ENCODE data around the gene PGD. TPM values are rescaled to one million over a fixed set of nuclear protein-coding genes. Genes with fewer than 3 reads are reported as not detected.
"Not testable (repeated sequence)": the region's sequence is repeated elsewhere in the genome, so short reads cannot be mapped to it uniquely, and the experiment has no call there.

Gene PGD
- total and polyA plus RNA-seq, 2 of the 13 experiments (the other 11 are each of a cell fraction or from before 2014, with no cell fraction given) = 64.8 to 210 TPM

DNA sequence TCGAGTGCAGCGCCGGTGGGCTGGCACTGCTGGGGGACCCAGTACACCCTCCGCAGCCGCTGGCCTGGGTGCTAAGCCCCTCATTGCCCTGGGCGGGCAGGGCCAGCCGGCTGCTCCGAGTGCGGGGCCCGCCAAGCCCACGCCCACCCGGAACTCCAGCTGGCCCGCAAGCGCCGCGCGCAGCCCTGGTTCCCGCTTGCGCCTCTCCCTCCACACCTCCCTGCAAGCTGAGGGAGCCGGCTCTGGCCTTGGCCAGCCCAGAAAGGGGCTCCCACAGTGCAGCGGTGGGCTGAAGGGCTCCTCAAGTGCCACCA, 27.6 kb downstream of the PGD start:
- DNase-seq (ENCODE audit: low spot score); intact Hi-C loops (cut with micrococcal nuclease; ENCODE audit: unreplicated experiment); ATAC-seq; H3K9ac ChIP-seq (ENCODE audit: insufficient read depth, low read depth, low read length); H3K9me3 ChIP-seq (ENCODE audit: low read length); H2AFZ ChIP-seq (ENCODE audit: low read length); H3K79me2 ChIP-seq (ENCODE audit: insufficient read depth, low read length); H3K27me3 ChIP-seq (ENCODE audit: control insufficient read depth in 1 of 2, insufficient read depth in 2 of 2, low read length in 2 of 2); H3K27ac ChIP-seq (ENCODE audit: extremely low read length, insufficient read depth, low read length); H4K20me1 ChIP-seq (ENCODE audit: insufficient read depth, low read length); H3K4me2 ChIP-seq (ENCODE audit: low read depth, low read length); FAIRE-seq; H3K4me3 ChIP-seq (replicated peaks in 1 of 3; ENCODE audit: insufficient read depth in 1 of 3, low read depth in 2 of 3, low read length in 3 of 3); BruUV-seq (replicated peaks); H3K36me3 ChIP-seq (replicated peaks in 1 of 2; ENCODE audit: control insufficient read depth in 1 of 2, insufficient read depth in 2 of 2, low read length in 2 of 2): not testable (repeated sequence)
- peaks cover 32% of the 10 kb centered on the region for H3K4me1 ChIP-seq (ENCODE audit: insufficient read depth, low read length)
- in situ Hi-C loops (cut with HindIII; ENCODE audit: extremely low pct_ligation_motif_present, low pct_unique_long_range_greater_than_20kb) = loop anchor here (5.0 kb wide), 1 partner anchor 49 kb away; no protein-coding TSS in a partner anchor
- CTCF ChIA-PET (ENCODE audit: low intra/inter-chr PET ratio, low total read pairs) = interaction anchor here (4.5 kb wide), 1 partner anchor 48 kb away, joined by 46 read pairs; no protein-coding TSS in a partner anchor
- 90% methylated on average over 2 of the region's 21 CpGs for WGBS (ENCODE audit: low lambda C conversion rate)
- POLR2A ChIA-PET = interaction anchor here (0.9 kb wide), 1 partner anchor 38 kb away, joined by 3 read pairs; no protein-coding TSS in a partner anchor

DNA sequence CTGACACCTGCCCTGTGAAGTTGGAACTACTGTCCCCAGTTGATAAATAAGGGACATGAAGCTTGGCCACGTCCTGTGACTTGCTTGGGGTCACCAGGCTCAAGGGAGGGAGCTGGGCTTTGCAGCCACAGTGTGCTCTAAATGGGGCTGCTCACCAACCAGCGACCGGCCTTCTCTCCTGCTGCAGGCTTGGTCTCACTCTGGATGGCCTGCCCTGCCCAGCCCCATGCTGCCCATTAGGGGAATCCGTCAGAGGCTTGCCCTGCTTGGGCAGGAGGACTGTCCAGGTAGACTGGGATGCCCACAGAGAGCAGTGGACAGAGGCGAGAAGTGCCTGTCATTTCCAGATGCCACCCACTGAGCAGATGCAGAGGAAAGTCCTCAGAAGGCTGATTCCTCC, 30.1 kb downstream of the PGD start:
- 20% methylated on average over 1 of the region's 5 CpGs for WGBS (ENCODE audit: low lambda C conversion rate)
- ChIA-PET CTCF (ENCODE audit: low intra/inter-chr PET ratio, low total read pairs) (interaction anchor here (1.4 to 4.5 kb wide), 3 partner anchors 51 to 66 kb away, joined by 5 to 46 read pairs (median 9); no protein-coding TSS in a partner anchor), POLR2A (interaction anchor here (2.1 kb wide), 1 partner anchor 30 kb away, joined by 8 read pairs; the partner anchor contains the start of gene PGD)
- Histone ChIP-seq H3K27me3 (ENCODE audit: control insufficient read depth in 1 of 2, insufficient read depth in 2 of 2, low read length in 2 of 2) (no peaks in the 10 kb centered on the region), H3K9ac (ENCODE audit: insufficient read depth, low read depth, low read length) (no peak overlapping the region), H3K4me3 (replicated peaks in 1 of 3; ENCODE audit: insufficient read depth in 1 of 3, low read depth in 2 of 3, low read length in 3 of 3) (no peak overlapping the region), H3K9me3 (ENCODE audit: low read length) (no peaks in the 10 kb centered on the region), H2AFZ (ENCODE audit: low read length) (no peak overlapping the region), H3K36me3 (replicated peaks in 1 of 2; ENCODE audit: control insufficient read depth in 1 of 2, insufficient read depth in 2 of 2, low read length in 2 of 2) (no peaks in the 10 kb centered on the region), H3K4me2 (ENCODE audit: low read depth, low read length) (no peak overlapping the region), H3K27ac (ENCODE audit: extremely low read length, insufficient read depth, low read length) (no peak overlapping the region), H3K4me1 (ENCODE audit: insufficient read depth, low read length) (peaks cover 57% of the 10 kb centered on the region), H4K20me1 (ENCODE audit: insufficient read depth, low read length) (no peaks in the 10 kb centered on the region), H3K79me2 (ENCODE audit: insufficient read depth, low read length) (peaks cover 5% of the 10 kb centered on the region)
- no peak for ATAC-seq
- intact Hi-C loops (cut with micrococcal nuclease; ENCODE audit: unreplicated experiment) = loop anchor here (1.0 to 2.0 kb wide), 2 partner anchors 52 to 218 kb away; partner anchors contain the start of gene KIF1B
- no peak for FAIRE-seq
- TF ChIP-seq, protein P1, sequence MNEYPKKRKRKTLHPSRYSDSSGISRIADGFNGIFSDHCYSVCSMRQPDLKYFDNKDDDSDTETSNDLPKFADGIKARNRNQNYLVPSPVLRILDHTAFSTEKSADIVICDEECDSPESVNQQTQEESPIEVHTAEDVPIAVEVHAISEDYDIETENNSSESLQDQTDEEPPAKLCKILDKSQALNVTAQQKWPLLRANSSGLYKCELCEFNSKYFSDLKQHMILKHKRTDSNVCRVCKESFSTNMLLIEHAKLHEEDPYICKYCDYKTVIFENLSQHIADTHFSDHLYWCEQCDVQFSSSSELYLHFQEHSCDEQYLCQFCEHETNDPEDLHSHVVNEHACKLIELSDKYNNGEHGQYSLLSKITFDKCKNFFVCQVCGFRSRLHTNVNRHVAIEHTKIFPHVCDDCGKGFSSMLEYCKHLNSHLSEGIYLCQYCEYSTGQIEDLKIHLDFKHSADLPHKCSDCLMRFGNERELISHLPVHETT (CRISPR knock-in tag; conservative IDR thresholded peaks at IDR 0.05) = no peak
- TF ChIP-seq, protein P2, sequence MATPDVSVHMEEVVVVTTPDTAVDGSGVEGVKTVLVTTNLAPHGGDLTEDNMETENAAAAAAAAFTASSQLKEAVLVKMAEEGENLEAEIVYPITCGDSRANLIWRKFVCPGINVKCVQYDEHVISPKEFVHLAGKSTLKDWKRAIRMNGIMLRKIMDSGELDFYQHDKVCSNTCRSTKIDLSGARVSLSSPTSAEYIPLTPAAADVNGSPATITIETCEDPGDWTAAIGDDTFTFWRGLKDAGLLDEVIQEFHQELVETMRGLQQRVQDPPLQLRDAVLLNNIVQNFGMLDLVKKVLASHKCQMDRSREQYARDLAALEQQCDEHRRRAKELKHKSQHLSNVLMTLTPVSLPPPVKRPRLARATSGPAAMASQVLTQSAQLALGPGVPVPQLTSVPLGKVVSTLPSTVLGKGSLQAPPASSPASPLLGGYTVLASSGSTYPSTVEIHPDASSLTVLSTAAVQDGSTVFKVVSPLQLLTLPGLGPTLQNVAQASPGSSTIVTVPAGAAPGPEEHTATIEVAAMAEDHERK (CRISPR knock-in tag; IDR thresholded peaks at IDR 0.05; ENCODE audit: low read depth) = no peak
- no TSS peak for BruUV-seq (replicated peaks)
- DNase-seq (ENCODE audit: low spot score) = no peak
- in situ Hi-C loops (cut with HindIII; ENCODE audit: extremely low pct_ligation_motif_present, low pct_unique_long_range_greater_than_20kb) = loop anchor here (5.0 kb wide), 1 partner anchor 52 kb away; no protein-coding TSS in a partner anchor
